ENCODE results near the gene GAB2. TPM values are rescaled to one million over a fixed set of nuclear protein-coding genes. Genes with fewer than 3 reads are reported as not detected.
A peak's percentile ranks its signal among the peaks of the same experiment; 100 is the strongest.

Gene GAB2
- total and polyA plus RNA-seq, 2 experiments from 2014 or later = 4.9 to 10.2 TPM

- H3K27me3 ChIP-seq = no peaks in the 10 kb centered on the region
- no peaks in the 10 kb centered on the region for H3K79me2 ChIP-seq
- no peaks in the 10 kb centered on the region for H3K4me1 ChIP-seq (ENCODE audit: insufficient read depth)
- no peaks in the 10 kb centered on the region for H3K9me2 ChIP-seq (replicated peaks; ENCODE audit: insufficient read depth)
- H3K27ac ChIP-seq = no peak overlapping the region
- WGBS (ENCODE audit: low lambda C conversion rate, missing lambda C conversion rate) = 97% methylated on average over 3 of the region's 3 CpGs
- peak; percentile 56 for TF ChIP-seq CTCF (IDR thresholded peaks at IDR 0.05; ENCODE audit: poor library complexity)
- TF ChIP-seq EZH2 (IDR thresholded peaks at IDR 0.05; ENCODE audit: borderline replicate concordance) = no peak
- TF ChIP-seq EZH2phosphoT487 (IDR thresholded peaks at IDR 0.05; ENCODE audit: low read depth, severe bottlenecking, unreplicated experiment) = no peak
- no peaks in the 10 kb centered on the region for H3K36me3 ChIP-seq (replicated peaks; ENCODE audit: insufficient read depth, low read depth)
- DNase-seq (ENCODE audit: low spot score) = peak; percentile 74
- H2AFZ ChIP-seq = no peak overlapping the region
- no peaks in the 10 kb centered on the region for H3K9me3 ChIP-seq (ENCODE audit: low read depth)
- H4K20me1 ChIP-seq (ENCODE audit: insufficient read depth, poor library complexity, severe bottlenecking) = no peaks in the 10 kb centered on the region
- no peak overlapping the region for H3K4me2 ChIP-seq
- H3K4me3 ChIP-seq = no peak overlapping the region
Measured at GRCh38 chr11:78228467-78228866, 189.2 kb downstream of the GAB2 start.

- H3K27ac ChIP-seq = no peak overlapping the region
- 92% methylated on average over 4 of the region's 4 CpGs for WGBS (ENCODE audit: low lambda C conversion rate, missing lambda C conversion rate)
- no peak for TF ChIP-seq CTCF (IDR thresholded peaks at IDR 0.05; ENCODE audit: poor library complexity)
- no peak for TF ChIP-seq EZH2 (IDR thresholded peaks at IDR 0.05; ENCODE audit: borderline replicate concordance)
- no peaks in the 10 kb centered on the region for H3K27me3 ChIP-seq
- H4K20me1 ChIP-seq (ENCODE audit: insufficient read depth, poor library complexity, severe bottlenecking) = no peaks in the 10 kb centered on the region
- no peaks in the 10 kb centered on the region for H3K79me2 ChIP-seq
- H3K9me2 ChIP-seq (replicated peaks; ENCODE audit: insufficient read depth) = no peaks in the 10 kb centered on the region
- no peak overlapping the region for H3K4me2 ChIP-seq
- H2AFZ ChIP-seq = no peak overlapping the region
- no peaks in the 10 kb centered on the region for H3K36me3 ChIP-seq (replicated peaks; ENCODE audit: insufficient read depth, low read depth)
- no peaks in the 10 kb centered on the region for H3K4me1 ChIP-seq (ENCODE audit: insufficient read depth)
- H3K9me3 ChIP-seq (ENCODE audit: low read depth) = no peaks in the 10 kb centered on the region
- no peak for DNase-seq (ENCODE audit: low spot score)
- H3K4me3 ChIP-seq = no peak overlapping the region
Measured at GRCh38 chr11:78227921-78228320, 189.7 kb downstream of the GAB2 start.

GRCh38 chr11:78226684-78227680 is 190.6 kb downstream of the GAB2 start:
- no peaks in the 10 kb centered on the region for H3K4me1 ChIP-seq (ENCODE audit: insufficient read depth)
- H2AFZ ChIP-seq = no peak overlapping the region
- 87% methylated on average over 12 of the region's 12 CpGs for WGBS (ENCODE audit: low lambda C conversion rate, missing lambda C conversion rate)
- DNase-seq (ENCODE audit: low spot score) = no peak
- no peaks in the 10 kb centered on the region for H4K20me1 ChIP-seq (ENCODE audit: insufficient read depth, poor library complexity, severe bottlenecking)
- H3K4me3 ChIP-seq = no peak overlapping the region
- H3K9me3 ChIP-seq (ENCODE audit: low read depth) = no peaks in the 10 kb centered on the region
- no peaks in the 10 kb centered on the region for H3K79me2 ChIP-seq
- no peak overlapping the region for H3K27ac ChIP-seq
- H3K4me2 ChIP-seq = no peak overlapping the region
- TF ChIP-seq EZH2phosphoT487 (IDR thresholded peaks at IDR 0.05; ENCODE audit: low read depth, severe bottlenecking, unreplicated experiment) (no peak), EZH2 (IDR thresholded peaks at IDR 0.05; ENCODE audit: borderline replicate concordance) (no peak), CTCF (IDR thresholded peaks at IDR 0.05; ENCODE audit: poor library complexity) (no peak)
- H3K36me3 ChIP-seq (replicated peaks; ENCODE audit: insufficient read depth, low read depth) = no peaks in the 10 kb centered on the region
- H3K27me3 ChIP-seq = no peaks in the 10 kb centered on the region
- no peaks in the 10 kb centered on the region for H3K9me2 ChIP-seq (replicated peaks; ENCODE audit: insufficient read depth)

All from hepatocyte (in vitro differentiated cells).